Dedifferentiated amniotic fluid mesenchymal stem cell (primary cell): Measurements from ENCODE around the gene HSD11B2.

ENCODE experiments used
- DNase-seq: peaks from one replicate; pipeline ENCODE4 v3.0.0-alpha.2; 2016; ENCODE audit errors: extremely low spot score

HSD11B2 gene

DNA sequence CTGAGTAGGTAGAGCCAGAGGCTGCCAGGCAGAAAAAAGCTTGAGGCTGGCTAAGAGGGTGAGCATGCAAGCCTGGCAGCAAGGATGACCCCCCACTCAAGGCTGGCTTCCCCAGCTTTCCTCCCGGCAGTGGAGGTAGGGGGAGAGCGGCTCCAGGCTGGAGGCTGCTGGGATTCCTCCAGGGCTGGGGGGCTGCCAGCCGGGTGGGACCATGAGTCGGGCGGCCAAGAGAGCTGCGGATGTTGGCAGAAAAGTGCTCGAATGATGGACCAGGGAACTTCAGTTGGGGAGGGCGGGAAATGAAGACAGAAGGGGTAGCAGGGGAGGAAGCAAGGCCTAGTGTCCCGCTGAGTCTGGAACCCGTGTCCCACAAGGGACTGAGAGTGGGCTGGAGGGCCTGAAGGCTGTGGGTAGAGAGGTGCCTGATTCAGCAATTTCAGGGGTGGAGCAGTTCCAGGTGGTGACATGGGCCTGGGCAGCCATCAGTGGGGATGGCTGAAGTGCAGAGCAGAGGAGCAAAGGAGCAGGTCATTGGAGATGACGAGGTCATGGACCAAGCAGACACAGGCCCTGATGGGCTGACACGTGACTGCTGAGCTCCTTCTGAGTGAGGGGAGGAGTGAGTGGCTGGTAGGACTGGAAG lies 20.3 kb downstream of the HSD11B2 start:
- DNase-seq, result no peak

DNA sequence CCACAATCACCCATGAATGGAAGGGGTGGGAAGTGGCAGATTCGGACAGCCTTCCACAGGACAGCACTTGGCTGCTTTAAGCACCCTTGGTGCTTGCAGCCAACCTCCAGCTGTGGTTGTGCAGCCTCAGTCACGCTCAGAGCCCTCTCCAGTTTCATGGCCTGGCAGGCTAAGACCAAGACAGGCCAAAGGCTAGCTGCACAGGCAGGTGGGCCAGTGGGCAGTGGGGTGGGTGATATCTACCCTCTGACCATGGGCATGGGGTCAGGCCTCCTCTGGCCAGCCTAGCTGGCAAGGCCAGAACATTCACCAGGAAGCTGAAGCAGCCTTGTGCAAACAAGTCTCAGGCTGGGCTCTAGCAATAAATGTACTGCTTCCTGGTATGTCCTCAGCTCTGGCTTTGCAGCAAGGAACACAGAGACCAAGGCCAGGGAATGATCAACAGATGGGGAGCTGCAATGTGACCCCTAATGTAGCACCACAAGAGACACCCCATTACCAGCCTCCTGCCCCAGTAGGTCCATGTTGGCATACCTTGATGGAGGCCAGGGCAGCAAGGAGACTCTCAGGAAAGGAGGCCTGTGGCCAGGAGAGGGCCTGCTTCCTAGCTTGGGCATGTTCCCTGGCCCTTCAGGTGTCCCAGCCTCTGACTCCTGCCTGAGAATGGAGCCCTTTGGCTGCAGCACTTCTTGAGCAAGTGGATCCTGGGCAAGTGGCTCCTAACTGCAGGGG lies 20.9 kb downstream of the HSD11B2 start:
- DNase-seq, result no peak

DNA sequence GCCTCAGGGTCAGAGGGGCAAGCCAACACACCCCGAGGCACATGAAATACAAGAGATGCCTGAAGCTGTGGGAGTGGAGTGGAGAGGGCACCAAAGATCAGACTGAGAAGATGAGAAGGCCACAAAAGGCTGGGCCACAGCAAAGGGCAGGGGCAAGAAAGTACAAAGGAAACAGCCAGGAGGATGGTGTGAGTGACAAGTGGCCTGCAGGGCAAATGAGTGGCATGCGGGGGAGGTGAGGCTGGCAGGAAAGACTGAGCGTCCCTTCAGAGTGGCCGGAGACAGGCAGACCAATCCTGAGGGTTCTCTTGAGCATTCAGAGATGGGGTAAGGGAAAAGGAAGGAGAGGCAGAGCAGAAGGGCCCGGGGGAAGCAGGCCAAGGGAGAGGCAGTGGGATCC lies 23.2 kb downstream of the HSD11B2 start:
- no peak for DNase-seq

GRCh38 chr16:67454852-67455251 lies 23.9 kb downstream of the HSD11B2 start:
- DNase-seq, result no peak

DNA sequence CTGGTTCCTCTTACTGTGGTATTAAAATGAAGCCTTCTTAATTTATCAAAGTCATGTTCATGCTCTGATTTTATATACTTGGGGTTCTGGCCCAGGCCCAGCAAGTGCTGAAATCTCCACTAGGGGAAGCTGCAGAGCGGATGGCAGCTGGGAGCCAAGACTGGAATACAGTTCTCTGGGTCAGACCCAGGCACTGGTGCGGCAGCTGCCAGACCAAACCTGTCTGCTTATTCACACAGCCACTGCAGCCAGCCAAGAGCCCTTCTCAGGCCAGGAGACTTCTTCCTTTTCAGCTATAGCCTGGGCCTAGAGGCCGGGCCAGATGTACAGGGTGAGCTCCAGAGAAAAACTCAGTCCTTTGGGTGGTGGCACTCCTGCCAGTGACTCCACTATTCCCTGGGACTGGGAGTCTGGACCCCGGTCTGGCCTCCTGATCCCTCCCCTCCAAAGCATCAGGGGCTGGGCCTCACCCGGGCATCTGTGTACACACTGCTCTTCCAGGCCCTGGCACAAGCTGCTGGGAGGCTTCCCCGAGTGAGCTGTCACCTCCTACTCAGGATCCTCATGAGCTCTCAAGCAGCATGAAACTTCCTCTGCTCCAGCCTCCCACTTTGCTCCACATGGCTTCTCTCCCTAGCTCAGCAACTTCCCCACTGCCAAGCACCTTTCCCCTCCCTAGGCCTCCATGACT lies 25.6 kb downstream of the HSD11B2 start:
- DNase-seq, result no peak

GRCh38 chr16:67457611-67458010 lies 26.7 kb downstream of the HSD11B2 start:
- DNase-seq, result no peak

DNA sequence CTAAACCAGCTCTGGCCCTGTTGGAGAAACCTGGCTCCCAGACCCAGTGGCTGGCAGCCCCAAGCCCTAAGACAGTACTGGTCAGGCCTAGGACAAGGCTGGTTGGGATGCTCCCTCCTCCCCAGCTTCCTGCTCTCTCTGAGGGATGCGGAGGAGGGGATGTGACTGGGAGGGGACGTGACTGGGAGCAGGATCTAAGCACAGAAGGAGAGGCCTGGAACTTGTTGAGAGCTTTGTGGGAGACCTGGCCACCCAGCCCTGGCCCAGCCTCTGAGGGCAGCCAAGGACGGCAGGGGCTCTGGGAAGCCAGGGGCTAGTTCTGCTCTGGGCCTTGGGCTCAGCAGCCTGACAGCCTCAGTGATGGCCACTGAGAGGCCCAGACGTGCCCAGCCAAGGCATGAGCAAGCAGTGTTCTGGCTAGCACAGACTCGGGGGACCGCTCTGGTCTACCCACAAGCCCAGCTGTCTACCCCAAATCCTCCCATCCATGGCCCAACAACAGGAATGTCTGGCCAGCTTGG lies 27.3 kb downstream of the HSD11B2 start:
- DNase-seq, result no peak

GRCh38 chr16:67459066-67459860 lies 28.3 kb downstream of the HSD11B2 start:
- DNase-seq, result no peak

DNA sequence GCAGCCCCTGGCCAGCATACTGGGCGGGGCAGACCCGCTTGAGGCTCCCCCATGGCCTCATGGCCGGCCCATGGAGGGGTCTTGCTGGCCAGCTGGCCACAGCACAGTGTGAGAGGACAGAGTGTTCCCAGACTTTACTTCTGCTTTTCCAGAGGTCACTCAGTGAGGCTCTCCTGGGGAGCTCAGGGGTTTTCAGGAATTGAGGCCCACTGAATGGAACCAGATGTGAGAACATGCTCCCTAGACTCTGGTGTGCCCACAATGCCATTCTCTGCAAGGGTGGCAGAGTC lies 28.9 kb downstream of the HSD11B2 start:
- DNase-seq, result no peak

- DNase-seq, result no peak
These were observed 29.2 kb downstream of the HSD11B2 start for GRCh38 chr16:67460168-67460567.

GRCh38 chr16:67460961-67461360 lies 30.0 kb downstream of the HSD11B2 start:
- no peak for DNase-seq

DNA sequence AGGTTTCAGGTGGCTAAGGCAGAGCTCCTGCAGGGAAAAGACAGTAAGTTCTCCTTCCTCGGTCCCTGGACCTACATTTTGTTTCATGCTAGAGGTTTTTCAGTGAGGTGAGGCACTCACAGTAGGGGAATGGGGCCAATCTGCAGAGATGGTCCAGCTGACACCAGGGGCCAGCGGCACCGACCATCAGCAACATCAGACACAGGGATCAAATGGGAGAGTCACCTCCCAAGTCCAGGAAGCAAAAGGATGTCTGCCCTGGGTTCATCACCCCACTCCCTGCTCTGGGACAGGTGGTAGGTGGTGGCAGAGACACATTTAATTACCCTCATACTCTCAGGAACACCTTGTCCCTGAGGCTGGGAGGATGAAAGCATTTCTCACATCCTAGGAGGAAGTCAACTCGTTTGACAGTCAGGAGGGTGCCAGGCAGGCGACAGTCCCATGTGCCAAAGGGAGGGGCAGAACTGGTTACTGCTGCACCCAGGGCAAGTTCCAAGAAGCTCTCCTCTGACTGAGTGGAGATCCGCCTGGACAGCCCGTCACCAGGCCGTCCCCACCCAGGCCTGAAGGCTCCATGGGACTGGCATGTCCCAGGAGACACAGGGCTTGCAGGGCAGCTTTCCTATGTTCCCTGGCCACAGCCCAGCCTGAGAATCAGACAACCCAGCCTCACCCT lies 30.8 kb downstream of the HSD11B2 start:
- no peak for DNase-seq

- no peak for DNase-seq
These were observed 31.3 kb downstream of the HSD11B2 start for GRCh38 chr16:67462279-67462655.

GRCh38 chr16:67463059-67463458 lies 32.1 kb downstream of the HSD11B2 start:
- DNase-seq, result no peak

DNA sequence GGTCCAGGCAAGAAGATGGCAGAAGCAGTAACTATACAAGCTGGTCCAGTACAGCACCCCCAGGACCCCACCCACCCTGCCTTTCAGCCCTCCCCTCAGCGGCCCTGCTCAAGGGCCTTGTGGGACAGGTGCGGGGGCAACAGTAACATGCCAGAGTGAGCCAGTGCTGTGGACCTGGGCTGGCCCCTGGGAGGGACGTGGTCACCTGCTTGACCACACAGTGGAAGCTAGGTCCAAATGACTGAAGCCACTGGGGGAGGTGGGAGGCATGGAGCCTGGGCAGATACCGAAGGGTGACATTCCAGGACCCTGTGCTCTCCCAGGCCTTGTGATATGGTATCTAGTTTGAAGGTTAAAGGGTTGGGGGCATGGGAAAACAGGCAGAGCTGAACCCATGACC lies 32.8 kb downstream of the HSD11B2 start:
- DNase-seq, result no peak

DNA sequence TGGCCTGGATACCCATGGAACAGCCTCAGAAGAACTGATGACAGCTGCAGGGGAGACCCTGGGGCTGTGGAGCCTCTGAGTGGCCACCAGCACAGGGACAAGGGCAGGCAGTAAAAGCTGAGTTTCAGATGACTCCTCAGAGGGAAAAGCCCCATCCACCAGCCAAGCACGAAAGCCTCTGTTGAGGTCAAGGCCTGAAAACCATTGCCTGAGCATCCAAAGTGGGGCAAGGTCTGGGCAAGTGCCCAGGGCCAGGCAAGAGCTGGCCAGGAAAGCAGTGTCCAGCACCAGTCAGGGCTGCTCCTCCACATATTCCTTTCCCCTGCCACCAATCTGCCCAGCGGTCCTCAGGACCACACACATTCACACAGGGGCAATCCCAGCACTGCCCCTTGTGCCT lies 33.6 kb downstream of the HSD11B2 start:
- no peak for DNase-seq

- DNase-seq, result no peak
These were observed 35.7 kb downstream of the HSD11B2 start for GRCh38 chr16:67466581-67466980.

DNA sequence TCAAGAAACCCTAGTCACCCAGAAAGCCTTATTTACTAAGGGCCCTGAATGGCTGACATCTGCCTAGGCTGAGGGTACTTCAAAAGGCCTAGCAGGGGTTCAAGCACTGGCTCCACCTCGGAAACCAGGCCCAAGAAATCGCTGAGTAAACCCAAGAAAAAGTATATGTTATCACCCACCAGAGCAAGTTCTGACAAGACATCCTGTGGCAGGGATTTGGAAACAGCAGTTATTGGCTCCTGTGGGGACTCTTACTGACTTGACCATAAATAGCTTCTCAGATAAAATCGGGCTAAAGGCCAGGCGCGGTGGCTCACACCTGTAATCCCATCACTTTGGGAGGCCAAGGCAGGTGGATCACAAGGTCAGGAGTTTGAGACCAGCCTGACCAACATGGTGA lies 37.8 kb downstream of the HSD11B2 start:
- no peak for DNase-seq

DNA sequence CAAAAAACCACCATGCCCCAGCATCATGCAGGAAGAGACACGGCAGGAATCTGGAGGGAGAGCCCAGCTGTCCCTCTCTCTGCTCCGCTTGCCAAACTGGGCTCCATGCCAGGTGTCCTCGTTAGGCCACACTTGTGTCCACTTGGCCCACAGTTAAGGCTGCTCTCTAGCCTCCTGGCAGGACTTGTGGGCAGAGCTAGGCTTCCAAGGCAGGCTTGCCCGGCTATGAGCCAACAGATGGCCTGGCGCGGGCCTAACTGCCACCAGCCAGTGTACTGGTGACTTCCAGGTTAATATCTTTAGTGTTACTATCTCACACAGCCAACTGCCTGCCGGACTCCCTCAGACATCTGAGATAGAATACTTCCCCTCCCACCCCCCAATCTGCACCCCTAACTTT lies 39.4 kb downstream of the HSD11B2 start:
- DNase-seq, result no peak

DNA sequence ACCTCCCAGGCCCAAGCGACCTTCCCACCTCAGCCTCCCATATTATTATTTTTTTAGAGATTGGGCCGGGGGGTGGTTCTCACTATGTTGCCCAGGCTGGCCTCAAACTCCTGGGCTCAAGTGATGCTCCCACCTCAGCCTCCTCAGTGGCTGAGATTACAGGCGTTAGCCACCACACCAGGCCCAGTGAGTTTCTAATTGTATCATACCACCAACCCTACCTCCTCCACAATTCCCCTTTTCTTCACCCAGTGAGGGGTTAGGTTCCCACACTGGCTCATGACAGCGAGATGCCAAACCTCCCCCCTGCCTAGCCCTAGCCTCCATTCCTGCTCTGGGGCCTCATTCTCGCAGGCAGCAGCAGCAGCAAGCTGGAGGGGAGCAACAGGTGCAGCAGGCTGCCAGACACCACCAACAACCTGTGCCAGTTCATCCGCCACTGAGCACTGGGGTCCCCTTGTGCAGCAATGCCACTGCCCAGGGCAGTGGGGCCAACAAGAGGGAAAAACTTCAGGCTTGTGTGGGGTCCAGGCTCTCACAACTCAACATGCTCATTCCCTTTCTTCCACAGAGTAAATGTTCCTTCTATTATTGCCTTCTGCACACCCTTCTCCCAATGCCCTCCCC lies 41.0 kb downstream of the HSD11B2 start:
- DNase-seq, result no peak
